Activated CD8-positive, alpha-beta memory T cell treated with anti-CD3 and anti-CD28 coated beads, Interleukin-2, amount 50 U/mL, for 24 hours (primary cell): ENCODE results near the gene AKNA.

Experiments used
- DNase-seq: peaks from one replicate; pipeline ENCODE4 v3.0.0-alpha.2; 2020; ENCODE audit errors: extremely low read depth

The AKNA gene, protein sequence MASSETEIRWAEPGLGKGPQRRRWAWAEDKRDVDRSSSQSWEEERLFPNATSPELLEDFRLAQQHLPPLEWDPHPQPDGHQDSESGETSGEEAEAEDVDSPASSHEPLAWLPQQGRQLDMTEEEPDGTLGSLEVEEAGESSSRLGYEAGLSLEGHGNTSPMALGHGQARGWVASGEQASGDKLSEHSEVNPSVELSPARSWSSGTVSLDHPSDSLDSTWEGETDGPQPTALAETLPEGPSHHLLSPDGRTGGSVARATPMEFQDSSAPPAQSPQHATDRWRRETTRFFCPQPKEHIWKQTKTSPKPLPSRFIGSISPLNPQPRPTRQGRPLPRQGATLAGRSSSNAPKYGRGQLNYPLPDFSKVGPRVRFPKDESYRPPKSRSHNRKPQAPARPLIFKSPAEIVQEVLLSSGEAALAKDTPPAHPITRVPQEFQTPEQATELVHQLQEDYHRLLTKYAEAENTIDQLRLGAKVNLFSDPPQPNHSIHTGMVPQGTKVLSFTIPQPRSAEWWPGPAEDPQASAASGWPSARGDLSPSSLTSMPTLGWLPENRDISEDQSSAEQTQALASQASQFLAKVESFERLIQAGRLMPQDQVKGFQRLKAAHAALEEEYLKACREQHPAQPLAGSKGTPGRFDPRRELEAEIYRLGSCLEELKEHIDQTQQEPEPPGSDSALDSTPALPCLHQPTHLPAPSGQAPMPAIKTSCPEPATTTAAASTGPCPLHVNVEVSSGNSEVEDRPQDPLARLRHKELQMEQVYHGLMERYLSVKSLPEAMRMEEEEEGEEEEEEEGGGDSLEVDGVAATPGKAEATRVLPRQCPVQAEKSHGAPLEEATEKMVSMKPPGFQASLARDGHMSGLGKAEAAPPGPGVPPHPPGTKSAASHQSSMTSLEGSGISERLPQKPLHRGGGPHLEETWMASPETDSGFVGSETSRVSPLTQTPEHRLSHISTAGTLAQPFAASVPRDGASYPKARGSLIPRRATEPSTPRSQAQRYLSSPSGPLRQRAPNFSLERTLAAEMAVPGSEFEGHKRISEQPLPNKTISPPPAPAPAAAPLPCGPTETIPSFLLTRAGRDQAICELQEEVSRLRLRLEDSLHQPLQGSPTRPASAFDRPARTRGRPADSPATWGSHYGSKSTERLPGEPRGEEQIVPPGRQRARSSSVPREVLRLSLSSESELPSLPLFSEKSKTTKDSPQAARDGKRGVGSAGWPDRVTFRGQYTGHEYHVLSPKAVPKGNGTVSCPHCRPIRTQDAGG (N-terminal part only)

DNA sequence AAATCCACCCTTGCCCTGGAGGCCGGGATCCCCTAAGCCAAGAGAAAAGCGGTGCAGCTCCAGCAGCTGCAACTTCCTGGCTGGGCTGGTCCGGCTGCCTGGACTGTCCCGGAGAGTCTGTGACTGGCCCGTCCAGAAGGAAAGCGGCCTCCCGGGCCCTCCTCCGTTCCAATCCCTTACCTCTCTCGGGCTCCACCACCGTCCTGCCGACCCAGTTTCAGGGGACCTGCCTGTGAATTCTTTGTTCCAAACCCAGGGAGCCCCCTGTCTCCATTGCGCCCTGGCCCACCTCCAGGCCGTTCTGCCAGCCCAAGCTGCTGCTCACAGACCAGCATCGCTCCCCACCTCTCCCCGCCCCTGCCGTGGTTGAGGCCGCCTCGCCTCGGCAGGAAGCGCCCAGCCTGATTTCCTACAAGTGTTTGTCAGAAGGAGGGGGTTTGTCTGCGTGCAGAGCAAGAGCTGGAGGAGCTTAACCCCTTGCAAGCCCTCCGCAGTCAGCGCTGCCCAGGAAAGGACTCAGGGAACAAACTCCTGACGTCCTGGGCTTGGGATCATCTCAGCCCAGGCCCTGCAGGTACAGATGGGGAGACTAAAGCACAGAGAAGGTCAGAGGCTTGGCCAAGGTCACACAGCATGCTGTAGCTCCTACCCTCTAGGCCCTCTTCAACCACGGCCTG, at the start of gene AKNA:
AKNA (minus strand) TSS at position 303 of the 677 bp plus-strand sequence. CDS start 6,649 bp downstream, outside the sequence.
- peak; percentile 61 for DNase-seq

DNA sequence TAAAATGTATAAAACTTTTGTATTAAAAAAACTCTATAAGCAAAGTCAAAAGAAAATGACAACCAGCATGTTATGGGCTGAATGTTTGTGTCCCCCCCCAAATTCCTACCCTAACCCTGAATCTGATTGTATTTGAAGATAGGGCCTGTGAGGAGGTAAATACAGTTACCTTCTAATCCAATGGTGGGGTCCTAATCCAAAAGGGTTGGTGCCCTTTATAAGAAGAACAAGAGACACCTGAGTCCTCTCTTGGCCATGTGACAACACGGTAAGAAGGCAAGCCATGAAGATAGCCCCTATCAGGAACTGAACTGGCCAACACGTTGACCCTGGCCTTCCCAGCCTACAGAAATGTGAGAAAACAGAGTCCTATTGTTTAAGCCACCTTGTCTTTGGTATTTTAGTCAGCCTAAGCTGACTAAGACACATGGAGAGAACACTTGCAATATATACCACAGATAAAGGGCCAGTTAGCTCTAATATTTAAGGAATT, 49.7 kb upstream of the AKNA start:
- no peak for DNase-seq

DNA sequence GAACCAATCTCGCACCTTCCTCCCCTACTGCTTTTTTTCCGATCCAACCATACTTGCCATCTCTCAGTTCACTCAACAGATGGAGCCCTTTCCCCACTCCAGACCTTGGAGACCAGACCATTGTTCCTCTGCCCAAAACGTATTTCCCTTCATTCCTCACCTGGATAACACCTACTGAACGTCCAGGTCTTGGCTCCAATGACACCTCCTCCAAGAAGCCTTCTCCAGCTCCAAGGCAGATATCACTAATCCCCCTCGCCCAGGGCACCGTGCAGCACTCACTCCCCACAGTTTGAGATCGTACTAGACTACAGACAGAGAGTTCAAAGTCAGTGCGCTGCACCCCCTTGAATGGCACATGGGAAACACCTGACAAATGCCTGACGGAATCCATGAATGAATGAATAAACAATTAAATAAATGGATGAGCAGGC, 47.1 kb upstream of the AKNA start:
- DNase-seq: no peak

DNA sequence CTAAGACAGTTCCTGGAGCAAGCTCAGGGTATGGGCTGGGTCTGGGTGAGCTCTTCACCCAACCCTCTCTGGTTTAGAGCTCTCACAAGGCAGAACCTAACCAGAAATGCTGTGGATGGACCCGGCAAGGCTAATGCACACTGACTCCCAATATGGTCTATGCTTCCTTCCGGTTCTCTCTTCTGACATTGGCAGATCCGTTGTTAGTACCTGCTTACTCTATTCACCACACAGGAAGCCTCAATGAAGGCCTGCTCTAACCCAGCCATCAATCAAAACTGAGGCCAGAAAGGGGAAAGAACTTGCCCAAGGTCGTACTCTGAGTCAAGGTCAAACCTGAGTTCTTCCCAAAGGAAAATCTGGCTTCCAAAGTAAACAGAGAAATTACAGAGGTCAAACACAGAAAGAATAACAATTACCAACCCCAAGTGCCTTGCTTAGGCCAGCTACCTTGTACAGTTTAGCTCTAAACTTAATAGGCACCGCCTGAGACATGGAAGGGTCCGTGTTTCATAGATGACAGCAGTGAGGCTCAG, 46.0 kb upstream of the AKNA start:
- no peak for DNase-seq

DNA sequence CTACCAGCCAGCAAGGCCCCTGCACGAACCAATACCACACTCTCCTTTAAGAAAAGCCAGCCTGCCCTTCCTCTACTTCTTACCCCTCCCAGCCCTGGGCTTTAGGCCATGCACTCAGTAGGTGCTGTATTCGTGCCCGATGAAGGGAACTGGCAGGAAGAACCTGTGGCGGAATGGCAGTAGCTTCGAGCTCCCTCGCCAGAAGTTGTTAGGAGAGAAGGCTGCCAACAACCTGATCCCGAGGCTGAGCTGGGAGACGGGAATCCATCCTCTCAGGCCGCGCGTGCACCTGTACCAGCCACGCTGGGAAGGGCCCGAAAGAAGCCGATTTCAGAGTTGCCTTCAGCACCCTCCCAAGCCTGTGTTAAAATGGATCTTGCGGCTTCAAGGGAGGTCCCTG, 45.3 kb upstream of the AKNA start:
- DNase-seq: no peak

DNA sequence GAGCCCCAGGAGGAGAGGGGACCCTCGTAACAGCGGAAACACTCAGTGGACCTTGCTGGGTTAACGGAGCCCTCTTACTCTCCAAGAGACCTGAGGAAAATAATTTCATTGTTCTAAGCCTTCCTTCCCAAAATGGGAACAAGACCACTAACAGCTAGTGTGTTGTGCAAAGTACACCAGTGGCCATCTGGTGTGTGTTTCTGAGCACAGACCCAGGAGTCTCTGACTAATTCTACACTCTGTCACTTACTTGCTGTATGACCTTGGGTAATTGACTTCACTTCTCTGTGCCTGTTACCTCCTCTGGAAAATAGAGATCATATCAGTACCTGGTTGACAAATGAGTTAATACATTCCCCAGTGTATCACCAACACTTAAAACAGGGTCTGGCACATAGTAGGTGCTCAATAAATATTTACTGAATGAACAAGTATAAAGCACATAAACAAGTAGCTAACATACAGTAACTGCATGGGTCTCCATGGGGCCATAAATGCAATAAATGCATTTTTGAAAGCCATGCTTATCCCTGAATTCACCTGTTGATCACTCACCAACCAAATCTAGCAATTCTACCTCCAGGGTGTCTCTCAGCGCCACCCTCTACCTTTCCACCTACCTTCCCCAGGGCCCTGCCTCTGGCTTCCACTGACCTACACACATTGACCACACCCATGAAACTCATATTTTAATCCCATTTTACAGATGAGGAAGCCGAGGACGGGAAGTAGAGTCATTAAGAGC, 44.7 kb upstream of the AKNA start:
- no peak for DNase-seq

DNA sequence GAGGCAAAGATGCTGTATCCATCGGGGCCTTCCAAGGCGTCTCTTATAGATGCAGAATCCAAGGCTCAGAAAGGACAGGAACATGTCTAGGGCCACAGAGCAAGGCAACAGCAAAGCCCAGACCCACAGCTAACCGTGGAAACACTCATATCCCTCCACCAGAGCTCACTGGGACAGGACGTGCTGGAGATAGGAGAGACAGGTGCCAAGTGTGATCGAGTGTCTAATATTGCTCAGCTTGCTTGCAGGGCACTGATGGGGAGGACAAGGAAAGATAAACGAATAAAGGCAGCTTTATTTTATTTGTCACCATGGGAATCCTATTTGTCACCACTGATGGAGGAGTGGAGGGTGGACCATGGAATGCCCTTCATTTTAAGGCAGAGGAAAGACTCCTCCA, 44.0 kb upstream of the AKNA start:
- no peak for DNase-seq

DNA sequence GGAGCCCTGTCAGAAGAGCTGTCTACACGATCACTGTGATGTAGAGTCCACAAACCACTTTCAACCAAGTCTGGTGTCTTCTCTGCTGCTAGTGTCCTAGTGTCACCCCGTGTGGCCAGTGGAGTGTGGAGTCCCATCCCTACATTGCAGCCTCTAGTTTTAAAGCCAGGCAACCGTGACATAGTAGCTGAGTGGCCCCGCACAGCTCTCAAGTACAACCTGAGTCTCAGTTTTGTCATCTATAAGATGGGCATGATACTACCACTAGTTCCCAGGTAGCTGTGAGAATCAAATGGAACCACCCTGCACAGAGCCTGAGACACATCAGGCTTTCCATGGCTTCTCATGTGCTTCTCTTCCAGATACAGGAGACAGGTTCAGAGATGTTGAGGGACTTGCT, 43.2 kb upstream of the AKNA start:
- no peak for DNase-seq

DNA sequence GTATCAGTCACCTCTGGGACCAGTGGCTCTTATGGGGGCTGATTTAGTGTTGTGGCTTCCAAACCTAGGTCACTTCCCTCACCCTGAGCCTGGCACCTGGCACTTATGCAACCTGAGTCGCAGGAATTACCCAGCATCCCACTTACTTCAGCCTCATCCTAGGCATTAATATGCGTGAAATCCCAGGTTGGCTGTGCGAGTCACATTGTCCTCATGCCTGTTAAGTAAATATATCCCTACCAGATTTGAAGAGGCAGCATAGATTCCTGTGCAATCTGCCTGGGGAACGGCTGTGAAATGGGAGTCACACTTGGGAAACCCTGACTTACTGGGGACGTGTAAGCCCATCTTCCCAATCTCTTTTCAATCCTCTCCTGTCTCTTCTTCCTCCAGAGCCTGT, 42.7 kb upstream of the AKNA start:
- no peak for DNase-seq

DNA sequence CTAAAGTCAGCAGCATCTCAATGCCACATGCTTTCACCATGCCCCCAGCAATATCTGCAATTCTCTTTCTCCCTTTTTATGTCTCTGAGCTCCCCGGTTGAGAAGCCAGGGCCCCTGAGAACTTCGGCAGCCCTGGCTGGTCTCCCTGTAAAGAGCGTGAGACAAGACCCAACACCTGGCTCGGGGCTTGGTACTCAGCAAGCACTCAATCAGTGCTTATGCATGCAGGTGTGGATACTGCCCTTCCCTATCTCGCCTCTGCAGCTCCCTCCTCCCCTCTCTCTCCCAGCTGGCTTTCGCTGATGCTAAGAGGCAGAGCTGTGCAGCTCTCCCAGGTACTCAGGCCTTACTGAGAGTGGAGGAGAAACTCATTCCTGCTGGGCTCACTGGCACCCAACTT, 41.7 kb upstream of the AKNA start:
- DNase-seq: no peak

DNA sequence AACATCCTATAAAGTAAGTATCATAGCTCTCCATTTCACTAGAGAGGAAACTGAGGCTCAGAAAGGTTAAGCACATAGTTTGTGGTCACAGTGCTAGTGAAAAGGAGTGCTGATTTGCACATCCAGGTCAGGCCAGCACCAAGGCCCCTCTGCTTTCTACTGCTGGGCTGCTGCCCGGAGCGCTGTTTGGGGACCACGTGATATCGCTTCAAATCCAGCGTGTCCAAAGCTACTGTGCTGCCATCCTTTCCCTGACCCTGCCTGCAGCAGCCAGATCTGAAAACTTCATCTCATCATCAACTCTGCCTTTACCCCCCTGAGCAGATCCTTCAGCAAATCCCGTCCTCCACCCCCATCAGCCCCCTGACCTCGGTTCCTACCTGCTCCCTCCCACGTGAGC, 40.7 kb upstream of the AKNA start:
- DNase-seq: no peak

DNA sequence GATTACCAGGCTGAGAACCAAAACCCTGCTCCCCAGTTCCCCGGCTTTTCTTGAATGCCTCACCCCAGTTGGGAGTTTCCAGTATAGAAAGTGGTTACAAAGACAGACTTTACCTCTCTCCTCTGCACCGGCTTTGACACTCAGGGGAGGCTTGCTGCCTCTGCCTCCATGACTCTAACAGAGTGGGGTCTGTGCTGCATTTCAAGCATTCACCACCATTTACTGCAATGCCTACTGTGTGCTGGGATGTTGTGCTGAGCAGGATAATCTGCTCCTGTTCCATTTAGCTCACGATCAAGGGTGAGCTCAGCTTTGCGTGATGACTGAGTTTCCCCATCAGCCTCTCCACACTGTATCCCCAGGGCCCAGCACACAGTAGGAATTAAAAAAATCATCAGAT, 39.9 kb upstream of the AKNA start:
- DNase-seq: no peak

DNA sequence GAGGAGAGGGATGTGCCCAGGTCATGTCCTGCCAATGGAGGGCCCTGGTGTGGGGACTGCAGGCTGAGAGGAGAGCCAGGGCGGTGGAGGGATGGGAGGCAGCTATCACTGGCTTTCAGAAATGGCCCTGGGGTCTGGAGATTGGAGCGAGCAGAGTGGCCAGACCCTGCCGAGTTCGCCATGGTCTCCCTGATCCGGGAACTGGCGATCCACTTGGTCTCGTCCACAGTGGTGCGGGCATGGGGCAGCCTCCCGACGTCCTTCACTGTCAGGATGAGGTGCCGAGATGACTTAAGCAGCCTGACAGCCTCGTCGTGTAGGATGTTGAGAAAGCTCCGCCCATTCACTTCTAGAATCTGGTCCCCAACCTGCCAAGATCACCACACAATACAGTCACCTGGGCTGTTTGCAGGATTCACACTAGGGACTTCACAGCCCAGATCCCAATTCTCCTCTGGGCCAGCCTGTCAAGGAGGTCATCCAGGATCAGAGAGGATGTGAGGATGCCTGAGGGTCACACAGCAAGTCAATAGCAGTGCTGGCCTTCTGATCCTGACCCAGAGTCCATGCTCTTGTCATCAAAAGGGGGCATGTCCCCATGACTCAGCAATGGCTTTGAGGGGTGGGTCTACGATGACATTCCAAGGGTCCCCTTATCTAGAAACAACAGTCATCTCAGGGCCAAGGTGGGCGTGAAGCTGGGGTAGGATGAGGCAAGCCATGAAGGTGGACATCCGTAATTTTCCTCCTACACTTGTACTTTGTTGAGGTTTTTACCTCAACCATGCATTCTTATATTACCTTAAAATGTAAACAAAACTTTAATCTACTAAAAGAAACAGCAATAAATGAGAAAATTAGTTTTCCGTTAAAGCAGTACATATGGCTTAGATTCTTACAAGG, 38.5 kb upstream of the AKNA start:
- DNase-seq: no peak

DNA sequence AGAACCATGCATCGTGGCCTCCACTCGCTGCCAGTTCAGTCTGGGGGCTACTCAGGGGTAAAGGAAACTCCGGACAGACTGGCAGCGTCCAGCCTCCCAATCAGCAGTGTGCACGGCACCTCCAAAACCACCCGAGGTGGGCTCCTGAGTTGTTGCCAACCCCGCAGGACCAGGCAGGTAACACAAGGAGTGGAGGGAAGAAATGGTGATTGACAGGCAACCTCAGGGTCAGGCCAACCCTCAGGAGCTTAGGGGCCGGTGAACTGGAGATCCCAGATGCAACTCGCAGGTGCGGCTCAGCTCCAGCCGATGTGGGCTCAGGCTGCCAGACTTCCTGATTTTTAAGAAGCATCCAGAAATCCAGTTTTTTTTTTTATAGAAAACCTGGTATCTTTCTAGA, 37.3 kb upstream of the AKNA start:
- no peak for DNase-seq

DNA sequence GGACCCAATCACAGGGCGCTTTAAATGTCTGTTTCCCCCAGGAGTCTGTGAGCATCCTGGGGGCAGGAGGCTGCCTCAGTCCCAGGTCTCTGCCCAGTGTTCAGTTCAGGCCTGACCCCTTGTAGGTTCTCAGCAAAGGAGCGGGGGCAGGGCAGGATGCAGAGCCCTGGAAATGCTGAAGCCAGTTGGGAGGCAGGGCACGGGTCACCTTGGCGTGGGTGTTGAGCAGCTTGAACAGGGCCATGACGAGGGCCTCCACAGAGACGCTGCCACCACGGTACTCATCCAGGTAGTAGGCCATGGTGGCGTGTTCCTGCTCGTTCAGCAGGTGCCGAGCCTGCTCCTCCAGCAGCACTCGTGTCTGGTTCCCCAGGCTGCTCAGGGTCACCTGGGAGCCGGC, 36.3 kb upstream of the AKNA start:
- no peak for DNase-seq

DNA sequence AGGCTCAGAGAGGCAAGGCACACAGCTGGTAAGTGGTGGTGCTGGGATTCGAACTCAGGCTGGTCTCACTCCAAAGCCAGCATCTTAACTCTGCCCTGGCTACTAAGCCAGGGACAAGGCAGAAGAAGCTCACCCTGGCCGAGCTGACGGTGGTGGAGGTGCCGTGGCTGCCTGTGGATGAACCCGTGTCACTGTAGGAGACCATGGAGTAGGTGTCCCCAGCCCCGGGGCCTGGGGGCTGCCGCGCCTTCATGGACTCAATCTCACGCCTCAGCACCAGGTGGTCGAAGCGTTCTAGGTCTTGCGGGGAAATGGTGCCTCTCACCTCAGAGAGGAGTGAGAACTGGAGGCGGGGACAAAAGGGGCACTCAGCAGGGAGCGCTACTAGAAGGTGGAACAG, 35.4 kb upstream of the AKNA start:
- DNase-seq: no peak

DNA sequence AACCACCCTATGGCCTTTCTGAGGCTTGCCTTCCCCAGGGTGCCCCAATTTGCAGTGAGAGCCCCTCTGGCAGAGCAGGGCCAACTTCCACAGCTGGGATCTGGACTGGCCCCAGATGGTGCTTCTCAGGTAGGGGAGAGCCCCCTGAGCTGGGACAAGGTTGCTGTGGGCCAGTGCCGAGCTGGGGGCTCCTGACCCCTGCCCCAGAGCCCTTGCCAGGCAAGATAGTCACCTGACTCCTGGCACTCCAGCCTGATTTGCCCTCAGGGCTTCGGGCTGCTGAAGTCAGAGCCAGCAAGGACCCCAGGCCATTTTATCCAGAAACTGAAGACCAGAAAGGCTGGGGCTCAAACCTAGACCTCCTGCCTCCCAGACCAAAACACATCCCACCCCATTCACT, 33.4 kb upstream of the AKNA start:
- DNase-seq: no peak

DNA sequence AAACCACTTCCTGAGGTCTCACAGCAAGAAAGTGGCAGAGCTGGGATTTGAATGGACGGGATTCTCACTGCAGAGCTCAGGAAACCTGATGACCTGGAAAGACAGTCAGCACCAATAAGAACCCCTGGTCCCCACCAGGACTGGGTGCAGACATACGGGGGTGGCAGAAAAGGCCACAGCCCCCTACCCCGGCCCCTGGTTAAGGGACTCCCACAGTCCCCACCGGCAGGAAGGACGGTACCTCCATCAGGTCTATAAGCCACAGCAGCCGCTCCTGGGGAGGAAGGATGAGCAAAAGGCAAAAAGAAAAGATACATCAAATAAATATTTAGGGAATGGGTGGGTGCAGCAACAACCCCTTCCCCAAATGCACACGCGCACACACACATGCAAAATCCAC, 32.0 kb upstream of the AKNA start:
- DNase-seq: no peak

DNA sequence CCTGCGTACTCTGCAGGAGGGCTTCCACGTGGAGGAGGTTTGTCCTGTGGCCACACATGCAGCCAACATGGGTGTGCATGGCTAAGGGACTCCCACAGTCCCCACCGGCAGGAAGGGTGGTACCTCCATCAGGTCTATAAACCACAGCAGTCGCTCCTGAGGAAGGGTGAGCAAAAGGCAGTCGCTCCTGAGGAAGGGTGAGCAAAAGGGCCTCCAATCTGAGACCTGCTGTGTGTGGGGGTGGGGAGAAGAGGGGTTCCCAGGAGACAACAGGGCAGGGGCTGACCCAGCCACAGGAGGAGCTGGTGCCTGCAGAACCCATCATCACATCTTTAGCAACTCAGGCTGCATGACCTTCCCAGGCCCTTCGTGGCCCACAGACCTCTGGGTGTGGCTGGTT, 30.3 kb upstream of the AKNA start:
- no peak for DNase-seq
